IMR-90 (cell line): ENCODE measurements around the gene PPP1R3E. TPM values are rescaled to one million over a fixed set of nuclear protein-coding genes. Genes with fewer than 3 reads are reported as not detected.

Experiments
- ATAC-seq: fragments of 200-7000 bp; cut with Tn5 transposase; 2 replicates; pipeline ENCODE4 v1.9.1; 2020; ENCODE audit warnings: low read depth, mild to moderate bottlenecking, moderate library complexity
- BruUV-seq: library from RNA; stranded (reverse); fragments of 400-500 nt; replicated peaks from 2 replicates; lab custom pipeline; 2021; lab: Mats Ljungman, UMichigan
- CTCF ChIA-PET: fragments of 300-600 bp; formaldehyde crosslinking; extraction: SDS; loops from one replicate; lab custom pipeline; 2021; ENCODE audit warnings: antibody characterized with exemption; lab: Yijun Ruan, JAX
- POLR2A ChIA-PET: fragments of 300-600 bp; sonication (Branson Sonifier 250); formaldehyde crosslinking; loops from one replicate; lab custom pipeline; 2022; ENCODE audit warnings: antibody characterized with exemption; ENCODE audit not compliant: unreplicated experiment; lab: Charles Lee
- DNase-seq: peaks from one replicate; pipeline ENCODE4 v3.0.0; 2013
- H2AFZ ChIP-seq: replicated peaks from 2 replicates; pipeline ENCODE3; 2013; ENCODE audit warnings: low read length, mild to moderate bottlenecking; ENCODE audit not compliant: poor library complexity
- H2AK5ac ChIP-seq: 2 replicates; pipeline ENCODE4 v1.6.1; 2013; ENCODE audit warnings: low read depth, low read length, inconsistent platforms
- H2AK9ac ChIP-seq: replicated peaks from 2 replicates; pipeline ENCODE3; 2013; ENCODE audit warnings: mild to moderate bottlenecking, low read depth, low read length, moderate library complexity; ENCODE audit not compliant: poor library complexity
- H2BK120ac ChIP-seq: 2 replicates; pipeline ENCODE4 v1.6.1; 2013; ENCODE audit warnings: low read depth, low read length, inconsistent platforms
- H2BK15ac ChIP-seq: 3 replicates; pipeline ENCODE4 v1.6.1; 2013; ENCODE audit warnings: low read depth, low read length, inconsistent platforms
- H2BK20ac ChIP-seq: 2 replicates; pipeline ENCODE4 v1.6.1; 2013; ENCODE audit warnings: low read depth, mild to moderate bottlenecking, inconsistent platforms, low read length, moderate library complexity
- H2BK5ac ChIP-seq: 2 replicates; pipeline ENCODE4 v1.6.1; 2013; ENCODE audit warnings: mild to moderate bottlenecking, low read depth, low read length, inconsistent platforms; ENCODE audit not compliant: poor library complexity, severe bottlenecking
- H3K14ac ChIP-seq: replicated peaks from 2 replicates; pipeline ENCODE4 v1.6.1; 2013; ENCODE audit warnings: low read depth, low read length, inconsistent platforms
- H3K18ac ChIP-seq: 2 replicates; pipeline ENCODE4 v1.6.1; 2013; ENCODE audit warnings: low read depth, low read length, control low read depth
- H3K23ac ChIP-seq: 2 replicates; pipeline ENCODE4 v1.6.1; 2013; ENCODE audit warnings: low read depth, low read length, inconsistent platforms
- H3K27ac ChIP-seq: 2 replicates; pipeline ENCODE4 v1.5.1; 2013; ENCODE audit warnings: mild to moderate bottlenecking, control low read depth, low read length; ENCODE audit not compliant: insufficient read depth
- H3K27me3 ChIP-seq: 2 replicates; pipeline ENCODE4 v1.6.1; 2013; ENCODE audit warnings: low read length; ENCODE audit not compliant: control insufficient read depth, insufficient read depth
- H3K36me3 ChIP-seq: 2 replicates; pipeline ENCODE4 v1.6.1; 2013; ENCODE audit warnings: low read length, mixed read lengths; ENCODE audit not compliant: control insufficient read depth, insufficient read depth
- H3K4ac ChIP-seq: 2 replicates; pipeline ENCODE4 v1.6.1; 2013; ENCODE audit warnings: low read depth, low read length, inconsistent platforms
- H3K4me1 ChIP-seq: 2 replicates; pipeline ENCODE4 v1.6.1; 2013; ENCODE audit warnings: low read length, mixed read lengths; ENCODE audit not compliant: control insufficient read depth, insufficient read depth
- H3K4me2 ChIP-seq: 2 replicates; pipeline ENCODE4 v1.6.1; 2013; ENCODE audit warnings: low read depth, mild to moderate bottlenecking, control low read depth, low read length, moderate library complexity
- H3K4me3 ChIP-seq: 2 replicates; pipeline ENCODE4 v1.5.1; 2013; ENCODE audit warnings: low read depth, mild to moderate bottlenecking, control low read depth, low read length, moderate library complexity; ENCODE audit not compliant: insufficient read depth
- H3K56ac ChIP-seq: 2 replicates; pipeline ENCODE4 v1.6.1; 2013; ENCODE audit warnings: low read length, inconsistent platforms; ENCODE audit not compliant: insufficient read depth; ENCODE audit errors: extremely low read depth
- H3K79me1 ChIP-seq, 2 experiments: 2 replicates each; pipeline ENCODE4 v1.6.1; 2013; ENCODE audit warnings: low read length in 2 of 2, inconsistent platforms in 1 of 2, low read depth in 1 of 2
- H3K9ac ChIP-seq: 2 replicates; pipeline ENCODE4 v1.6.1; 2013; ENCODE audit warnings: low read depth, low read length, control low read depth
- H3K9me1 ChIP-seq: 2 replicates; pipeline ENCODE4 v1.6.1; 2013; ENCODE audit warnings: low read length, inconsistent platforms; ENCODE audit not compliant: insufficient read depth
- H3K9me3 ChIP-seq: 2 replicates; pipeline ENCODE4 v1.6.1; 2013; ENCODE audit warnings: low read length; ENCODE audit not compliant: control insufficient read depth, insufficient read depth
- H4K20me1 ChIP-seq: 2 replicates; pipeline ENCODE4 v1.6.1; 2013; ENCODE audit warnings: low read length, inconsistent platforms; ENCODE audit not compliant: insufficient read depth
- H4K5ac ChIP-seq: 2 replicates; pipeline ENCODE4 v1.6.1; 2013; ENCODE audit warnings: mild to moderate bottlenecking, low read depth, low read length, control low read depth
- H4K8ac ChIP-seq, 2 experiments: 2 replicates each; pipeline ENCODE4 v1.6.1; 2013; ENCODE audit warnings: low read depth in 2 of 2, low read length in 2 of 2, control low read depth in 1 of 2, inconsistent platforms in 1 of 2
- H4K91ac ChIP-seq: 2 replicates; pipeline ENCODE4 v1.6.1; 2013; ENCODE audit warnings: low read depth, low read length, inconsistent platforms; ENCODE audit not compliant: insufficient read depth
- BHLHE40 ChIP-seq: fragments of 150-350 bp; IDR thresholded peaks from 2 replicates; pipeline ENCODE4 v1.6.1; 2016; ENCODE audit warnings: mild to moderate bottlenecking, low read depth, low read length
- CEBPB ChIP-seq: IDR thresholded peaks from 2 replicates; pipeline ENCODE4 v1.6.1; 2012; ENCODE audit warnings: low read depth, low read length, improper control_type of control experiment
- CHD1 ChIP-seq: IDR thresholded peaks from 2 replicates; pipeline ENCODE4 v1.6.1; 2012; ENCODE audit warnings: low read depth, low read length, improper control_type of control experiment
- ELK1 ChIP-seq: fragments of 150-350 bp; IDR thresholded peaks from 2 replicates; pipeline ENCODE4 v1.6.1; 2016; ENCODE audit warnings: low read depth, mild to moderate bottlenecking, low read length, moderate library complexity, borderline replicate concordance
- FOS ChIP-seq: fragments of 150-350 bp; IDR thresholded peaks from 2 replicates; pipeline ENCODE4 v1.6.1; 2016; ENCODE audit warnings: low read depth, low read length
- MAFK ChIP-seq: IDR thresholded peaks from 2 replicates; pipeline ENCODE4 v1.6.1; 2012; ENCODE audit warnings: low read depth, low read length, improper control_type of control experiment
- MAZ ChIP-seq: IDR thresholded peaks from 2 replicates; pipeline ENCODE4 v1.6.1; 2012; ENCODE audit warnings: low read depth, mild to moderate bottlenecking, low read length, improper control_type of control experiment, moderate library complexity, borderline replicate concordance
- MXI1 ChIP-seq: IDR thresholded peaks from 2 replicates; pipeline ENCODE4 v1.6.1; 2012; ENCODE audit warnings: low read depth, mild to moderate bottlenecking, low read length, moderate library complexity, borderline replicate concordance
- NFE2L2 ChIP-seq: fragments of 150-350 bp; IDR thresholded peaks from 2 replicates; pipeline ENCODE4 v1.6.1; 2016; ENCODE audit warnings: low read depth, mild to moderate bottlenecking, low read length
- POLR2A ChIP-seq: IDR thresholded peaks from 2 replicates; pipeline ENCODE4 v1.6.1; 2012; ENCODE audit warnings: mild to moderate bottlenecking, low read depth, low read length
- RAD21 ChIP-seq: IDR thresholded peaks from 2 replicates; pipeline ENCODE4 v1.6.1; 2012; ENCODE audit warnings: low read length, improper control_type of control experiment
- RFX5 ChIP-seq: IDR thresholded peaks from 2 replicates; pipeline ENCODE4 v1.8.0; 2012; ENCODE audit warnings: low read depth, mild to moderate bottlenecking, low read length, moderate library complexity
- SMC3 ChIP-seq: fragments of 150-350 bp; IDR thresholded peaks from 2 replicates; pipeline ENCODE4 v1.6.1; 2016; ENCODE audit warnings: low read depth, mild to moderate bottlenecking, antibody characterized with exemption, low read length, moderate library complexity
- USF2 ChIP-seq: fragments of 150-350 bp; IDR thresholded peaks from 2 replicates; pipeline ENCODE4 v1.6.1; 2017; ENCODE audit warnings: mild to moderate bottlenecking, antibody characterized with exemption, low read length, low read depth
- WGBS, 2 experiments: methylation state at CpG; one replicate each; pipeline versions ENCODE4 v1.1.5 to v1.1.7; 2013; ENCODE audit warnings: missing lambda C conversion rate in 2 of 2; ENCODE audit not compliant: insufficient read length in 1 of 2; ENCODE audit errors: extremely low coverage in 2 of 2; 5-methylcytosine and 5-hydroxymethylcytosine counted together
- dilution Hi-C: fragments of 300-500 bp; cut with HindIII; formaldehyde crosslinking; loops from one replicate; pipeline ENCODE4 v1.14.3; 2018; ENCODE audit warnings: low sequenced_read_pairs; ENCODE audit not compliant: unreplicated experiment
- in situ Hi-C: fragments of 300-500 bp; cut with MboI; formaldehyde crosslinking; loops from 3 replicates; pipeline ENCODE4 v1.14.3; 2019; ENCODE audit warnings: low sequenced_read_pairs, inconsistent platforms, mixed read lengths
- intact Hi-C: fragments of 100-400 bp; cut with micrococcal nuclease; formaldehyde crosslinking; loops from 2 replicates; pipeline ENCODE4 v1.10.0; 2022
- polyA plus RNA-seq, 3 experiments: library from polyadenylated mRNA; depleted of rRNA; stranded (reverse); fragments of >200 nt; gene quantifications; 2 replicates each; pipeline ENCODE4 v1.2.3, GENCODE V29; 2012; ENCODE audit warnings: low replicate concordance in 1 of 3
- total RNA-seq: library from RNA; depleted of rRNA; stranded (reverse); fragments of >200 nt; gene quantifications from 2 replicates; pipeline ENCODE4 v1.2.3, GENCODE V29; 2012

PPP1R3E gene
- total and polyA plus RNA-seq, 2 of the 4 experiments (the other 2 are of a cell fraction), result 1.3 to 3.5 TPM

- Histone ChIP-seq H3K9ac (peak overlapping the region; percentile 79), H3K36me3 (no peaks in the 10 kb centered on the region), H3K4me2 (no peak overlapping the region; the same call in 1 of the 2 replicates), H3K4me3 (peak overlapping the region; percentile 74), H4K91ac (peak overlapping the region; percentile 26), H4K20me1 (peaks cover 3% of the 10 kb centered on the region; the same call in 1 of the 2 replicates), H3K79me1 (peaks cover 7 to 19% of the 10 kb centered on the region in 2 experiments; a peak in 3 of 4 replicates), H2AK5ac (no peak overlapping the region), H2BK5ac (peak overlapping the region; percentile 87), H2AFZ (peak overlapping the region; percentile 97), H3K14ac (0 out of 2 replicates have a peak overlapping the region, but pooled peaks have one; percentile 24), H2BK120ac (peak overlapping the region; percentile 38), H3K4me1 (peaks cover 3% of the 10 kb centered on the region), H3K9me1 (no peaks in the 10 kb centered on the region), H3K9me3 (no peaks in the 10 kb centered on the region), H4K5ac (0 out of 2 replicates have a peak overlapping the region, but pooled peaks have one; percentile 27), H3K27ac (peak overlapping the region; percentile 84), H2AK9ac (peak overlapping the region; percentile 77), H3K56ac (peak overlapping the region; percentile 54; the same call in 1 of the 2 replicates), H3K23ac (no peak overlapping the region), H3K4ac (peak overlapping the region; percentile 70), H2BK20ac (no peak overlapping the region), H3K18ac (peak overlapping the region; percentile 20; the same call in 1 of the 2 replicates), H2BK15ac (no peak overlapping the region), H4K8ac (peak overlapping the region; percentile 63 to 95; a peak in 2 of 4 replicates), H3K27me3 (no peaks in the 10 kb centered on the region)
- 0% methylated on average over 26 of the region's 87 CpGs; no CpG with 5 or more reads in 1 of the 2 experiments for WGBS, 2 experiments
- BruUV-seq, result no TSS peak
- CTCF ChIA-PET, result interaction anchor here (0.6 to 3.6 kb wide), 5 partner anchors 9 to 180 kb away, joined by 3 to 10 read pairs (median 4); partner anchors contain the start of gene PABPN1
- dilution Hi-C loops (no loop called here), in situ Hi-C loops (loop anchor here (10.0 to 25.0 kb wide), 4 partner anchors 187 to 1136 kb away; partner anchors contain the start of genes CBLN3, CEBPE, EMC9 and FITM1), intact Hi-C loops (loop anchor here (1.0 to 10.0 kb wide), 3 partner anchors 36 to 747 kb away; no protein-coding TSS in a partner anchor)
- POLR2A ChIA-PET, result no interaction called here
- peak; percentile 84 for ATAC-seq
- DNase-seq, result peak; percentile 98
- 0 out of 2 replicates have a peak, but pooled peaks have one; percentile 1 for TF ChIP-seq FOS
- peak; percentile 86 for TF ChIP-seq BHLHE40
- TF ChIP-seq NFE2L2, result peak; percentile 45; the same call in 1 of the 2 replicates
- peak; percentile 82 for TF ChIP-seq USF2
- TF ChIP-seq RAD21, result no peak; the same call in none of the 2 replicates
- peak; percentile 87; the same call in 1 of the 2 replicates for TF ChIP-seq MAZ
- TF ChIP-seq CHD1, result no peak
- no peak for TF ChIP-seq ELK1
- peak; percentile 19 for TF ChIP-seq POLR2A
- TF ChIP-seq MXI1, result peak; percentile 80; the same call in 1 of the 2 replicates
- TF ChIP-seq MAFK, result peak; percentile 94
- TF ChIP-seq CEBPB, result no peak
- TF ChIP-seq RFX5, result no peak
- TF ChIP-seq SMC3, result no peak
These were observed 1.2 kb downstream of the PPP1R3E start for GRCh38 chr14:23301288-23301968.
